ENCODE measurements around the gene NSMCE1.
"Not testable (repeated sequence)": the region's sequence is repeated elsewhere in the genome, so short reads cannot be mapped to it uniquely, and the experiment has no call there.

DNA sequence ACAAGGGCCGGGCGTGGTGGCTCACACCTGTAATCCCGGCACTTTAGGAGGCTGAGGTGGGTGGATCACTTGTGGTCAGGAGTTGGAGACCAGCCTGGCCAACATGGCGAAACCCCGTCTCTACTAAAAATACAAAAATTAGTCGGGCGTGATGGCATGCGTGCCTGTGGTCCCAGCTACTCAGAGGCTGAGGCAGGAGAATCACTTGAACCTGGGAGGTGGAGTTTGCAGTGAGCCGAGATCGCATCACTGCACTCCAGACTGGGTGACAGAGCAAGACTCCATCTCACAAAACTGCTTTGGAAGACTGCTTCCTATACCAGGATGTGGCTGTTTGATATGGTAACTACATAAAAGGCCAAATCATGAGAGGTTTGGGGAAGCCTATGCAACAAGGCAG lies 61.5 kb downstream of the NSMCE1 start:
- TF ChIP-seq, protein P1, sequence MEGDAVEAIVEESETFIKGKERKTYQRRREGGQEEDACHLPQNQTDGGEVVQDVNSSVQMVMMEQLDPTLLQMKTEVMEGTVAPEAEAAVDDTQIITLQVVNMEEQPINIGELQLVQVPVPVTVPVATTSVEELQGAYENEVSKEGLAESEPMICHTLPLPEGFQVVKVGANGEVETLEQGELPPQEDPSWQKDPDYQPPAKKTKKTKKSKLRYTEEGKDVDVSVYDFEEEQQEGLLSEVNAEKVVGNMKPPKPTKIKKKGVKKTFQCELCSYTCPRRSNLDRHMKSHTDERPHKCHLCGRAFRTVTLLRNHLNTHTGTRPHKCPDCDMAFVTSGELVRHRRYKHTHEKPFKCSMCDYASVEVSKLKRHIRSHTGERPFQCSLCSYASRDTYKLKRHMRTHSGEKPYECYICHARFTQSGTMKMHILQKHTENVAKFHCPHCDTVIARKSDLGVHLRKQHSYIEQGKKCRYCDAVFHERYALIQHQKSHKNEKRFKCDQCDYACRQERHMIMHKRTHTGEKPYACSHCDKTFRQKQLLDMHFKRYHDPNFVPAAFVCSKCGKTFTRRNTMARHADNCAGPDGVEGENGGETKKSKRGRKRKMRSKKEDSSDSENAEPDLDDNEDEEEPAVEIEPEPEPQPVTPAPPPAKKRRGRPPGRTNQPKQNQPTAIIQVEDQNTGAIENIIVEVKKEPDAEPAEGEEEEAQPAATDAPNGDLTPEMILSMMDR (conservative IDR thresholded peaks at IDR 0.05; ENCODE audit: low read depth, low read length) = not testable (repeated sequence)
- not testable (repeated sequence) for TF ChIP-seq EZH2 (IDR thresholded peaks at IDR 0.05; ENCODE audit: borderline replicate concordance, low read depth, low read length, poor library complexity, severe bottlenecking)

Measured in A673 (cell line).